PC-3 (cell line): ENCODE data around the gene DNPH1. TPM values are rescaled to one million over a fixed set of nuclear protein-coding genes. Genes with fewer than 3 reads are reported as not detected.

ENCODE experiments used
- ATAC-seq: fragments of 200-7000 bp; cut with Tn5 transposase; 2 replicates; pipeline ENCODE4 v1.9.1; 2020; ENCODE audit warnings: mild to moderate bottlenecking, moderate library complexity
- BruUV-seq: library from RNA; stranded (reverse); fragments of 400-500 nt; replicated peaks from 2 replicates; lab custom pipeline; 2021; lab: Mats Ljungman, UMichigan
- CTCF ChIA-PET: fragments of 300-600 bp; sonication (Branson Sonifier 250); formaldehyde crosslinking; loops from one replicate; lab custom pipeline; 2022; ENCODE audit warnings: antibody characterized with exemption; lab: Charles Lee
- POLR2A ChIA-PET: fragments of 300-600 bp; sonication (Branson Sonifier 250); formaldehyde crosslinking; loops from one replicate; lab custom pipeline; 2022; ENCODE audit warnings: antibody characterized with exemption; ENCODE audit not compliant: unreplicated experiment; lab: Charles Lee
- DNase-seq: peaks from one replicate; pipeline ENCODE4 v3.0.0-alpha.2; 2015
- H2AFZ ChIP-seq: fragments of 300-600 bp; sonication (generic); 2 replicates; pipeline ENCODE4 v1.6.0; 2016; ENCODE audit warnings: antibody characterized with exemption, low read length
- H3F3A ChIP-seq: fragments of 300-600 bp; sonication (generic); one replicate; pipeline ENCODE4 v1.6.0; 2017; ENCODE audit warnings: antibody characterized with exemption, low read length, control low read depth, mild to moderate bottlenecking; ENCODE audit not compliant: unreplicated experiment
- H3K27ac ChIP-seq: fragments of 300-600 bp; sonication (generic); 2 replicates; pipeline ENCODE4 v1.5.1; 2016; ENCODE audit warnings: mild to moderate bottlenecking, low read length
- H3K27me3 ChIP-seq: fragments of 300-600 bp; sonication (generic); 2 replicates; pipeline ENCODE4 v1.6.1; 2016; ENCODE audit warnings: low read length, mixed read lengths
- H3K36me3 ChIP-seq: fragments of 300-600 bp; sonication (generic); 2 replicates; pipeline ENCODE4 v1.6.1; 2016; ENCODE audit warnings: low read depth, mixed run types, low read length, mixed read lengths
- H3K4me1 ChIP-seq: fragments of 300-600 bp; sonication (generic); 2 replicates; pipeline ENCODE4 v1.5.1; 2016; ENCODE audit warnings: low read length; ENCODE audit not compliant: insufficient read depth
- H3K4me2 ChIP-seq: fragments of 300-600 bp; sonication (generic); 2 replicates; pipeline ENCODE4 v1.6.0; 2016; ENCODE audit warnings: low read length
- H3K4me3 ChIP-seq: fragments of 300-600 bp; sonication (generic); 2 replicates; pipeline ENCODE4 v1.5.1; 2016; ENCODE audit warnings: mild to moderate bottlenecking, low read length, mixed read lengths
- H3K79me2 ChIP-seq: fragments of 300-600 bp; sonication (generic); 2 replicates; pipeline ENCODE4 v1.6.1; 2017; ENCODE audit warnings: low read length, mixed read lengths
- H3K9ac ChIP-seq: fragments of 300-600 bp; sonication (generic); 2 replicates; pipeline ENCODE4 v1.6.0; 2016; ENCODE audit warnings: mild to moderate bottlenecking, low read length
- H3K9me2 ChIP-seq: fragments of 300-600 bp; sonication (generic); replicated peaks from 2 replicates; pipeline ENCODE4 v1.6.1; 2016; ENCODE audit warnings: mixed run types, low read length, mixed read lengths
- H3K9me3 ChIP-seq: fragments of 300-600 bp; sonication (generic); 2 replicates; pipeline ENCODE4 v1.6.1; 2016; ENCODE audit warnings: low read length, mixed read lengths
- H4K20me1 ChIP-seq: fragments of 300-600 bp; sonication (generic); 2 replicates; pipeline ENCODE4 v1.6.1; 2016; ENCODE audit warnings: low read length, mixed read lengths
- CTCF ChIP-seq: fragments of 300-600 bp; sonication (generic); conservative IDR thresholded peaks from 2 replicates; pipeline ENCODE4 v1.5.1; 2017; ENCODE audit warnings: antibody characterized with exemption, low read depth, mild to moderate bottlenecking, low read length
- EZH2 ChIP-seq: fragments of 300-600 bp; sonication (generic); IDR thresholded peaks from one replicate; pipeline ENCODE4 v1.6.1; 2017; ENCODE audit warnings: antibody characterized with exemption, mild to moderate bottlenecking, low read length; ENCODE audit not compliant: unreplicated experiment
- EZH2phosphoT487 ChIP-seq: fragments of 300-600 bp; sonication (generic); IDR thresholded peaks from 2 replicates; pipeline ENCODE4 v1.6.1; 2018; ENCODE audit warnings: mild to moderate bottlenecking, antibody characterized with exemption, low read length, borderline replicate concordance
- intact Hi-C: fragments of 100-400 bp; cut with micrococcal nuclease; formaldehyde crosslinking; loops from 2 replicates; pipeline ENCODE4 v1.9.0; 2023
- total RNA-seq: library from RNA; depleted of rRNA; stranded (reverse); fragments of >200 nt; gene quantifications from 2 replicates; pipeline ENCODE4 v1.2.3, GENCODE V29; 2014

The DNPH1 gene
- total RNA-seq, 1 experiment from 2014 or later: 128 TPM

GRCh38 chr6:43242908-43243663 lies 13.8 kb upstream of the DNPH1 start, which contains the start of gene TTBK1:
Gene TTBK1 (plus strand): TSS chr6:43243481. CDS start chr6:43246661, 3,180 bp downstream.
- CTCF ChIA-PET: no interaction called here
- no peak within 1 kb of the TSS for H3K4me2 ChIP-seq
- DNase-seq (no peak), ATAC-seq (no peak)
- peaks cover 50% of the 10 kb centered on the region for H3K27me3 ChIP-seq
- H3K9ac ChIP-seq: no peak within 1 kb of the TSS
- BruUV-seq: no TSS peak
- no peaks in the 10 kb centered on the region for H3K79me2 ChIP-seq
- H3K9me2 ChIP-seq: no peaks in the 10 kb centered on the region
- TF ChIP-seq EZH2 (no peak), EZH2phosphoT487 (no peak), CTCF (no peak)
- no peaks in the 10 kb centered on the region for H3F3A ChIP-seq
- H3K4me3 ChIP-seq: no peak within 1 kb of the TSS
- no peaks in the 10 kb centered on the region for H3K36me3 ChIP-seq
- POLR2A ChIA-PET: no interaction called here
- no peaks in the 10 kb centered on the region for H4K20me1 ChIP-seq
- no peaks in the 10 kb centered on the region for H3K9me3 ChIP-seq
- no peak within 1 kb of the TSS for H2AFZ ChIP-seq
- intact Hi-C loops: no loop called here
- H3K4me1 ChIP-seq: 0 out of 2 replicates have a peak, but pooled peaks cover 7% of the 10 kb centered on the region
- no peak within 1 kb of the TSS for H3K27ac ChIP-seq

- no TSS peak for BruUV-seq
- ChIA-PET CTCF (no interaction called here), POLR2A (no interaction called here)
- no peak for TF ChIP-seq EZH2
- TF ChIP-seq CTCF: no peak
- TF ChIP-seq EZH2phosphoT487: no peak
- Histone ChIP-seq H3K4me3 (no peak overlapping the region), H3K79me2 (no peaks in the 10 kb centered on the region), H3K36me3 (no peaks in the 10 kb centered on the region), H3K4me1 (no peaks in the 10 kb centered on the region), H3K9ac (no peak overlapping the region), H2AFZ (no peak overlapping the region), H4K20me1 (no peaks in the 10 kb centered on the region), H3K9me2 (no peaks in the 10 kb centered on the region), H3K27ac (no peak overlapping the region), H3K4me2 (no peak overlapping the region), H3K27me3 (peaks cover 56% of the 10 kb centered on the region), H3K9me3 (no peaks in the 10 kb centered on the region), H3F3A (no peaks in the 10 kb centered on the region)
- intact Hi-C loops: no loop called here
- ATAC-seq (no peak), DNase-seq (no peak)
These were observed 12.2 kb upstream of the DNPH1 start for GRCh38 chr6:43241446-43241845.

- Histone ChIP-seq H3K79me2 (no peaks in the 10 kb centered on the region), H2AFZ (no peak overlapping the region), H3K4me2 (no peak overlapping the region), H3K4me3 (no peak overlapping the region), H3K36me3 (no peaks in the 10 kb centered on the region), H3F3A (no peaks in the 10 kb centered on the region), H3K9ac (no peak overlapping the region), H3K9me2 (no peaks in the 10 kb centered on the region), H4K20me1 (no peaks in the 10 kb centered on the region), H3K9me3 (no peaks in the 10 kb centered on the region), H3K27me3 (peaks cover 56% of the 10 kb centered on the region), H3K27ac (no peak overlapping the region), H3K4me1 (no peaks in the 10 kb centered on the region)
- ATAC-seq (no peak), DNase-seq (no peak)
- intact Hi-C loops: no loop called here
- CTCF ChIA-PET: no interaction called here
- no TSS peak for BruUV-seq
- TF ChIP-seq EZH2phosphoT487 (no peak), EZH2 (no peak), CTCF (no peak)
- POLR2A ChIA-PET: no interaction called here
These were observed 11.7 kb upstream of the DNPH1 start for GRCh38 chr6:43240950-43241349.
